H9 (cell line): ENCODE results near the gene DNAJC30. TPM values are rescaled to one million over a fixed set of nuclear protein-coding genes. Genes with fewer than 3 reads are reported as not detected.

Experiments
- DNase-seq: peaks from one replicate; pipeline ENCODE4 v3.0.0-alpha.2; 2017
- H2AFZ ChIP-seq: one replicate; pipeline ENCODE4 v1.6.1; 2013; ENCODE audit warnings: mild to moderate bottlenecking, low read length, control low read depth, moderate library complexity
- H2AK5ac ChIP-seq: 2 replicates; pipeline ENCODE4 v1.6.1; 2013; ENCODE audit warnings: low read length, control low read depth, mixed read lengths; ENCODE audit not compliant: insufficient read length
- H2BK120ac ChIP-seq: one replicate; pipeline ENCODE4 v1.6.1; 2013; ENCODE audit warnings: low read depth, mild to moderate bottlenecking, low read length, control low read depth, inconsistent platforms; ENCODE audit not compliant: poor library complexity, severe bottlenecking
- H2BK12ac ChIP-seq: 2 replicates; pipeline ENCODE4 v1.6.1; 2013; ENCODE audit warnings: low read length, control low read depth, mixed read lengths, low read depth; ENCODE audit not compliant: insufficient read length
- H2BK15ac ChIP-seq: 2 replicates; pipeline ENCODE4 v1.6.1; 2013; ENCODE audit warnings: low read depth, low read length, control low read depth
- H2BK20ac ChIP-seq: one replicate; pipeline ENCODE4 v1.6.1; 2013; ENCODE audit warnings: low read depth, mild to moderate bottlenecking, low read length, control low read depth, inconsistent platforms; ENCODE audit not compliant: poor library complexity, severe bottlenecking
- H2BK5ac ChIP-seq: 2 replicates; pipeline ENCODE4 v1.6.1; 2013; ENCODE audit warnings: low read length, control low read depth, mixed read lengths; ENCODE audit not compliant: insufficient read length
- H3K14ac ChIP-seq: 2 replicates; pipeline ENCODE4 v1.6.1; 2013; ENCODE audit warnings: low read length, control low read depth; ENCODE audit not compliant: insufficient read depth
- H3K18ac ChIP-seq: 2 replicates; pipeline ENCODE4 v1.6.1; 2013; ENCODE audit warnings: low read depth, mild to moderate bottlenecking, mixed read lengths, low read length, control low read depth; ENCODE audit not compliant: insufficient read length
- H3K23ac ChIP-seq: 2 replicates; pipeline ENCODE4 v1.6.1; 2013; ENCODE audit warnings: low read length, control low read depth, mixed read lengths, low read depth; ENCODE audit not compliant: insufficient read length
- H3K23me2 ChIP-seq: 2 replicates; pipeline ENCODE4 v1.6.1; 2013; ENCODE audit warnings: low read depth, mild to moderate bottlenecking, mixed read lengths, low read length, control low read depth; ENCODE audit not compliant: insufficient read length, poor library complexity, severe bottlenecking
- H3K27ac ChIP-seq: 2 replicates; pipeline ENCODE4 v1.5.1; 2013; ENCODE audit warnings: low read length, control low read depth, mixed read lengths, low read depth; ENCODE audit not compliant: insufficient read length
- H3K27me3 ChIP-seq: 2 replicates; pipeline ENCODE4 v1.6.1; 2013; ENCODE audit warnings: low read length, control low read depth, inconsistent platforms; ENCODE audit not compliant: insufficient read depth
- H3K4ac ChIP-seq: 2 replicates; pipeline ENCODE4 v1.6.1; 2013; ENCODE audit warnings: low read depth, mild to moderate bottlenecking, control low read depth, inconsistent platforms, low read length, moderate library complexity
- H3K4me1 ChIP-seq: 2 replicates; pipeline ENCODE4 v1.6.1; 2013; ENCODE audit warnings: low read length, control low read depth, inconsistent platforms; ENCODE audit not compliant: insufficient read depth
- H3K4me2 ChIP-seq: 2 replicates; pipeline ENCODE4 v1.6.1; 2013; ENCODE audit warnings: low read length, control low read depth, mixed read lengths; ENCODE audit not compliant: insufficient read length, insufficient read depth
- H3K56ac ChIP-seq: 2 replicates; pipeline ENCODE4 v1.6.1; 2013; ENCODE audit warnings: low read depth, mild to moderate bottlenecking, mixed read lengths, low read length, control low read depth; ENCODE audit not compliant: insufficient read length
- H3K79me1 ChIP-seq: 2 replicates; pipeline ENCODE4 v1.6.1; 2013; ENCODE audit warnings: low read depth, mild to moderate bottlenecking, moderate library complexity, low read length, control low read depth, inconsistent platforms; ENCODE audit not compliant: insufficient read depth, poor library complexity, severe bottlenecking
- H3K79me2 ChIP-seq: 2 replicates; pipeline ENCODE4 v1.6.1; 2013; ENCODE audit warnings: low read length, control low read depth, inconsistent platforms; ENCODE audit not compliant: insufficient read depth
- H3K9ac ChIP-seq: 2 replicates; pipeline ENCODE4 v1.6.1; 2013; ENCODE audit warnings: low read length, control low read depth, mixed read lengths; ENCODE audit not compliant: insufficient read length; ENCODE audit errors: extremely low read depth
- H3K9me3 ChIP-seq: one replicate; pipeline ENCODE4 v1.6.1; 2013; ENCODE audit warnings: low read depth, low read length, inconsistent platforms; ENCODE audit not compliant: control insufficient read depth
- H3T11ph ChIP-seq: one replicate; pipeline ENCODE4 v1.6.1; 2013; ENCODE audit warnings: mild to moderate bottlenecking, low read length, control low read depth, inconsistent platforms
- H4K20me1 ChIP-seq: one replicate; pipeline ENCODE4 v1.6.1; 2013; ENCODE audit not compliant: control insufficient read depth, insufficient read length, insufficient read depth
- H4K5ac ChIP-seq: 2 replicates; pipeline ENCODE4 v1.6.1; 2013; ENCODE audit warnings: low read depth, mild to moderate bottlenecking, mixed read lengths, low read length, control low read depth; ENCODE audit not compliant: insufficient read length
- H4K8ac ChIP-seq: replicated peaks from 2 replicates; pipeline ENCODE4 v1.6.1; 2013; ENCODE audit warnings: low read length, control low read depth, mixed read lengths, low read depth; ENCODE audit not compliant: insufficient read length
- H4K91ac ChIP-seq: 2 replicates; pipeline ENCODE4 v1.6.1; 2013; ENCODE audit warnings: low read depth, mild to moderate bottlenecking, moderate library complexity, mixed read lengths, low read length, control low read depth; ENCODE audit not compliant: insufficient read length
- H3K27ac Mint-ChIP-seq, 3 experiments: 2 replicates in 2 of 3; 3 replicates in 1 of 3; pipeline ENCODE4 v1.8.0; 2020 to 2021; ENCODE audit warnings: mixed read lengths in 3 of 3, mild to moderate bottlenecking in 1 of 3, moderate library complexity in 1 of 3
- H3K27me3 Mint-ChIP-seq: 2 replicates; pipeline ENCODE4 v1.8.0; 2021; ENCODE audit warnings: low read depth, mild to moderate bottlenecking, moderate library complexity, mixed read lengths
- H3K36me3 Mint-ChIP-seq, 3 experiments: 2 replicates in 2 of 3; 3 replicates in 1 of 3; pipeline ENCODE4 v1.8.0; 2020 to 2021; ENCODE audit warnings: low read depth in 3 of 3, mixed read lengths in 3 of 3; ENCODE audit not compliant: insufficient read depth in 1 of 3
- H3K4me1 Mint-ChIP-seq, 2 experiments: 2 replicates each; pipeline ENCODE4 v1.8.0; 2020; ENCODE audit warnings: mixed read lengths in 2 of 2
- H3K4me3 Mint-ChIP-seq, 2 experiments: 2 replicates in 1 of 2; 3 replicates in 1 of 2; pipeline ENCODE4 v1.8.0; 2020 to 2021; ENCODE audit warnings: mild to moderate bottlenecking in 2 of 2, mixed read lengths in 2 of 2, moderate library complexity in 1 of 2
- H3K9me3 Mint-ChIP-seq, 2 experiments: 2 replicates in 1 of 2; 3 replicates in 1 of 2; pipeline ENCODE4 v1.8.0; 2020; ENCODE audit warnings: mild to moderate bottlenecking in 2 of 2, mixed read lengths in 2 of 2, moderate library complexity in 1 of 2
- CTCF ChIP-seq: fragments of 200-600 bp; sonication (generic); conservative IDR thresholded peaks from 3 replicates; pipeline ENCODE4 v1.8.0; 2021; ENCODE audit warnings: antibody characterized with exemption, mild to moderate bottlenecking
- WGBS: extraction: QIAGEN DNeasy Blood & Tissue Kit; methylation state at CpG from one replicate; pipeline ENCODE4 v1.1.7; 2013; ENCODE audit warnings: missing lambda C conversion rate, low lambda C conversion rate, mixed read lengths; ENCODE audit not compliant: insufficient read length; ENCODE audit errors: extremely low coverage; 5-methylcytosine and 5-hydroxymethylcytosine counted together
- total RNA-seq: library from RNA; stranded (reverse); gene quantifications from 2 replicates; pipeline ENCODE4 v1.2.1, GENCODE V29; 2021

DNAJC30 gene
- total RNA-seq, 1 experiment from 2014 or later, result 8.1 TPM

GRCh38 chr7:73723813-73724212, 40.6 kb upstream of the DNAJC30 start:
- no peak overlapping the region for H3K4ac ChIP-seq
- Mint-ChIP-seq H3K9me3 (no peaks in the 10 kb centered on the region; a peak in 1 of 5 replicates), H3K27me3 (peaks cover 28% of the 10 kb centered on the region), H3K27ac (no peak overlapping the region), H3K4me3 (no peak overlapping the region), H3K4me1 (peaks cover 5 to 13% of the 10 kb centered on the region in 2 experiments; a peak in 3 of 4 replicates), H3K36me3 (no peaks in the 10 kb centered on the region; a peak in 1 of 7 replicates)
- no peak overlapping the region for H3K27ac ChIP-seq
- no peak overlapping the region for H2BK12ac ChIP-seq
- H2AK5ac ChIP-seq, result no peak overlapping the region
- H4K8ac ChIP-seq, result no peak overlapping the region
- H3K14ac ChIP-seq, result no peak overlapping the region
- H2AFZ ChIP-seq, result no peak overlapping the region
- no peak for DNase-seq
- no peak overlapping the region for H3K56ac ChIP-seq
- no CpG with 5 or more reads among the region's 3 CpGs for WGBS
- no peak overlapping the region for H2BK120ac ChIP-seq
- no peaks in the 10 kb centered on the region for H4K20me1 ChIP-seq
- no peak overlapping the region for H2BK5ac ChIP-seq
- H3K9me3 ChIP-seq, result no peaks in the 10 kb centered on the region
- H3K9ac ChIP-seq, result no peak overlapping the region
- H3K79me2 ChIP-seq, result no peaks in the 10 kb centered on the region
- TF ChIP-seq CTCF, result no peak
- H2BK20ac ChIP-seq, result no peak overlapping the region
- no peak overlapping the region for H4K91ac ChIP-seq
- H3K27me3 ChIP-seq, result no peaks in the 10 kb centered on the region; the same call in 1 of the 2 replicates
- H3K79me1 ChIP-seq, result no peaks in the 10 kb centered on the region
- H3K4me1 ChIP-seq, result no peaks in the 10 kb centered on the region
- no peak overlapping the region for H4K5ac ChIP-seq
- H3T11ph ChIP-seq, result no peak overlapping the region
- H3K23ac ChIP-seq, result no peak overlapping the region
- peaks cover 6% of the 10 kb centered on the region for H3K23me2 ChIP-seq
- H2BK15ac ChIP-seq, result no peak overlapping the region
- H3K4me2 ChIP-seq, result no peak overlapping the region
- no peak overlapping the region for H3K18ac ChIP-seq
